Liver (tissue), 9 donors: ENCODE data around the gene RXRB. TPM values are rescaled to one million over a fixed set of nuclear protein-coding genes. Genes with fewer than 3 reads are reported as not detected.

Experiments used
- DNase-seq: peaks from one replicate; pipeline ENCODE4 v3.0.0-alpha.2; 2017; ENCODE audit warnings: low spot score
- H3K27ac ChIP-seq, 2 donors: one replicate each; pipeline ENCODE4 v1.7.0; 2013; ENCODE audit warnings: inconsistent platforms in 2 of 2, low read length in 2 of 2, control low read depth in 1 of 2, low read depth in 1 of 2, mild to moderate bottlenecking in 1 of 2
- H3K27me3 ChIP-seq, 4 donors: one replicate each; pipeline versions ENCODE4 v1.6.1 to v1.7.0; 2013; ENCODE audit warnings: low read length in 3 of 4, inconsistent platforms in 1 of 4, mild to moderate bottlenecking in 1 of 4, moderate library complexity in 1 of 4; ENCODE audit not compliant: control insufficient read depth in 4 of 4, insufficient read depth in 4 of 4
- H3K36me3 ChIP-seq, 4 donors: one replicate each; pipeline versions ENCODE4 v1.6.1 to v1.7.0; 2013; ENCODE audit warnings: low read length in 3 of 4, mild to moderate bottlenecking in 3 of 4, low read depth in 1 of 4, moderate library complexity in 1 of 4; ENCODE audit not compliant: control insufficient read depth in 4 of 4, insufficient read depth in 3 of 4
- H3K4me1 ChIP-seq, 4 donors: one replicate each; pipeline versions ENCODE4 v1.6.1 to v1.7.0; 2013; ENCODE audit warnings: low read length in 3 of 4, mild to moderate bottlenecking in 3 of 4, moderate library complexity in 1 of 4; ENCODE audit not compliant: control insufficient read depth in 4 of 4, insufficient read depth in 4 of 4
- H3K4me3 ChIP-seq, 3 donors: one replicate each; pipeline versions ENCODE4 v1.6.1 to v1.7.0; 2013; ENCODE audit warnings: low read length in 3 of 3, control low read depth in 1 of 3, low read depth in 1 of 3, mild to moderate bottlenecking in 1 of 3
- H3K9ac ChIP-seq, 2 donors: one replicate each; pipeline ENCODE4 v1.7.0; 2013; ENCODE audit warnings: low read length in 2 of 2, mild to moderate bottlenecking in 2 of 2, moderate library complexity in 2 of 2, control low read depth in 1 of 2, low read depth in 1 of 2
- H3K9me3 ChIP-seq, 4 donors: one replicate each; pipeline versions ENCODE4 v1.6.1 to v1.7.0; 2013; ENCODE audit warnings: low read length in 3 of 4; ENCODE audit not compliant: control insufficient read depth in 4 of 4
- ATF3 ChIP-seq: IDR thresholded peaks from 2 replicates; pipeline ENCODE4 v1.6.1; 2016; ENCODE audit warnings: antibody characterized with exemption
- CTCF ChIP-seq: fragments of 150-350 bp; IDR thresholded peaks from 2 replicates; pipeline ENCODE4 v1.5.1; 2017; ENCODE audit warnings: improper control_type of control experiment, low read depth, low read length; ENCODE audit not compliant: missing input control
- EGR1 ChIP-seq, 2 donors: IDR thresholded peaks; 2 replicates each; pipeline ENCODE4 v1.6.1; 2016 to 2018; ENCODE audit warnings: antibody characterized with exemption in 2 of 2, low read depth in 2 of 2
- FOXA1 ChIP-seq: IDR thresholded peaks from 2 replicates; pipeline ENCODE4 v1.6.1; 2016; ENCODE audit warnings: antibody characterized with exemption
- FOXA2 ChIP-seq: IDR thresholded peaks from 2 replicates; pipeline ENCODE4 v1.6.1; 2016; ENCODE audit warnings: antibody characterized with exemption
- GABPA ChIP-seq, 2 donors: IDR thresholded peaks in 1 of 2; conservative IDR thresholded peaks in 1 of 2; 2 replicates each; pipeline ENCODE4 v1.6.1; 2016; ENCODE audit warnings: antibody characterized with exemption in 2 of 2, mild to moderate bottlenecking in 1 of 2, moderate library complexity in 1 of 2
- HNF4A ChIP-seq, 2 donors: conservative IDR thresholded peaks; 2 replicates each; pipeline ENCODE4 v1.6.1; 2016; ENCODE audit warnings: antibody characterized with exemption in 2 of 2, mild to moderate bottlenecking in 2 of 2
- HNF4G ChIP-seq: IDR thresholded peaks from 2 replicates; pipeline ENCODE4 v1.6.1; 2016; ENCODE audit warnings: antibody characterized with exemption
- JUND ChIP-seq, 2 donors: IDR thresholded peaks; 2 replicates each; pipeline ENCODE4 v1.6.1; 2016; ENCODE audit warnings: antibody characterized with exemption in 2 of 2
- MAX ChIP-seq: IDR thresholded peaks from 2 replicates; pipeline ENCODE4 v1.6.1; 2016; ENCODE audit warnings: antibody characterized with exemption
- NR2F2 ChIP-seq: IDR thresholded peaks from 2 replicates; pipeline ENCODE4 v1.6.1; 2016; ENCODE audit warnings: antibody characterized with exemption
- RAD21 ChIP-seq, 2 donors: IDR thresholded peaks; 2 replicates each; pipeline ENCODE4 v1.6.1; 2016; ENCODE audit warnings: antibody characterized with exemption in 2 of 2, mild to moderate bottlenecking in 2 of 2
- REST ChIP-seq: IDR thresholded peaks from 2 replicates; pipeline ENCODE4 v1.6.1; 2016; ENCODE audit warnings: antibody characterized with exemption, mild to moderate bottlenecking
- RXRA ChIP-seq, 2 donors: IDR thresholded peaks; 2 replicates each; pipeline ENCODE4 v1.6.1; 2017 to 2018; ENCODE audit warnings: antibody characterized with exemption in 2 of 2, mild to moderate bottlenecking in 1 of 2
- SP1 ChIP-seq: IDR thresholded peaks from 2 replicates; pipeline ENCODE4 v1.6.1; 2018; ENCODE audit warnings: antibody characterized with exemption, mild to moderate bottlenecking
- TAF1 ChIP-seq: conservative IDR thresholded peaks from 2 replicates; pipeline ENCODE4 v1.6.1; 2016; ENCODE audit warnings: antibody characterized with exemption, mild to moderate bottlenecking
- YY1 ChIP-seq: IDR thresholded peaks from 2 replicates; pipeline ENCODE4 v1.6.1; 2016; ENCODE audit warnings: antibody characterized with exemption, mild to moderate bottlenecking
- ZBTB33 ChIP-seq: IDR thresholded peaks from 2 replicates; pipeline ENCODE4 v1.6.1; 2016; ENCODE audit warnings: antibody characterized with exemption
- WGBS: extraction: QIAGEN DNeasy Blood & Tissue Kit; methylation state at CpG from one replicate; pipeline ENCODE4 v1.1.7; 2013; 5-methylcytosine and 5-hydroxymethylcytosine counted together
- polyA plus RNA-seq, 2 donors: library from polyadenylated mRNA; stranded (reverse) in 1 of 2; unstranded in 1 of 2; fragments of 200-250 nt in 1 of 2; fragments of >200 nt in 1 of 2; fragmentation: Nextera tagmentation in 1 of 2; extraction: Ambion mirVana in 1 of 2; gene quantifications; one replicate each; pipeline versions ENCODE4 v1.2.1 to v1.2.3, GENCODE V29; 2013 to 2015
- total RNA-seq, 2 donors: library from RNA; depleted of rRNA; stranded (reverse); fragments of >200 nt; gene quantifications; one replicate each; pipeline ENCODE4 v1.2.3, GENCODE V29; 2014
- donor health status: healthy.
- donor health status: healthy.
- donor health status: healthy.
- donor health status: healthy.
- donor health status: healthy.

Gene RXRB
- total and polyA plus RNA-seq, 4 donors, result 7.7 to 19.4 (median 11.7) TPM

GRCh38 chr6:33243476-33243875 is 43.0 kb upstream of the RXRB start:
- Histone ChIP-seq H3K27me3 (peaks cover 0 to 2% (median 0%) of the 10 kb centered on the region in 4 donors), H3K4me3 (no peak overlapping the region), H3K27ac (no peak overlapping the region), H3K4me1 (peaks cover 0 to 6% (median 3%) of the 10 kb centered on the region in 4 donors), H3K9ac (no peak overlapping the region), H3K9me3 (no peaks in the 10 kb centered on the region), H3K36me3 (no peaks in the 10 kb centered on the region)
- DNase-seq, result no peak
- 54% methylated on average over 1 of the region's 1 CpG for WGBS
- TF ChIP-seq SP1 (no peak), MAX (no peak), EGR1 (IDR thresholded peaks at IDR 0.05; ENCODE audit: low read depth in 2 of 2) (no peak), ZBTB33 (no peak), NR2F2 (no peak), RAD21 (IDR thresholded peaks at IDR 0.05) (no peak), REST (no peak), FOXA1 (no peak), YY1 (no peak), CTCF (no peak), JUND (IDR thresholded peaks at IDR 0.05) (no peak), GABPA (IDR thresholded peaks at IDR 0.05 in 1 of 2, conservative IDR thresholded peaks at IDR 0.05 in 1 of 2) (no peak), HNF4A (conservative IDR thresholded peaks at IDR 0.05) (no peak), HNF4G (no peak), RXRA (IDR thresholded peaks at IDR 0.05) (no peak), FOXA2 (no peak), TAF1 (no peak), ATF3 (no peak)
